KMS-11 (cell line): ENCODE results near the gene ISLR2.

Source experiments
- H2AFZ ChIP-seq: fragments of 200-600 bp; sonication (generic); 2 replicates; pipeline ENCODE4 v1.6.1; 2016; ENCODE audit warnings: antibody characterized with exemption, mixed run types, low read depth
- H3K27ac ChIP-seq: fragments of 200-600 bp; sonication (generic); 2 replicates; pipeline ENCODE4 v1.6.1; 2016; ENCODE audit warnings: mild to moderate bottlenecking, mixed run types
- H3K27me3 ChIP-seq: fragments of 200-600 bp; sonication (generic); 2 replicates; pipeline ENCODE4 v1.6.1; 2017; ENCODE audit warnings: mild to moderate bottlenecking, low read depth, mixed run types, moderate library complexity; ENCODE audit not compliant: insufficient read depth
- H3K36me3 ChIP-seq: fragments of 200-600 bp; sonication (generic); 2 replicates; pipeline ENCODE4 v1.6.1; 2017; ENCODE audit warnings: mild to moderate bottlenecking, mixed run types; ENCODE audit not compliant: insufficient read depth
- H3K4me1 ChIP-seq: fragments of 200-600 bp; sonication (generic); 2 replicates; pipeline ENCODE4 v1.6.1; 2016; ENCODE audit warnings: mild to moderate bottlenecking, low read depth, mixed run types; ENCODE audit not compliant: poor library complexity, severe bottlenecking
- H3K4me2 ChIP-seq: fragments of 200-600 bp; sonication (generic); 2 replicates; pipeline ENCODE4 v1.7.0; 2016; ENCODE audit warnings: mild to moderate bottlenecking, mixed run types
- H3K4me3 ChIP-seq: fragments of 200-600 bp; sonication (generic); IDR thresholded peaks from 2 replicates; pipeline ENCODE4 v1.6.1; 2017; ENCODE audit warnings: low read depth, low read length, mixed read lengths; ENCODE audit not compliant: insufficient read depth
- H3K79me2 ChIP-seq: fragments of 200-600 bp; sonication (generic); 2 replicates; pipeline ENCODE4 v1.6.1; 2016; ENCODE audit warnings: low read depth, mixed run types; ENCODE audit not compliant: insufficient read depth
- H3K9ac ChIP-seq: fragments of 200-600 bp; sonication (generic); 2 replicates; pipeline ENCODE4 v1.6.1; 2016; ENCODE audit warnings: mild to moderate bottlenecking, mixed run types
- H4K20me1 ChIP-seq: fragments of 200-600 bp; sonication (generic); 2 replicates; pipeline ENCODE4 v1.6.1; 2016; ENCODE audit warnings: mild to moderate bottlenecking, mixed run types; ENCODE audit not compliant: insufficient read depth
- CTCF ChIP-seq: fragments of 200-600 bp; sonication (generic); conservative IDR thresholded peaks from 2 replicates; pipeline ENCODE4 v1.6.1; 2017; ENCODE audit warnings: low read depth, mild to moderate bottlenecking, antibody characterized with exemption, low read length, moderate library complexity, mixed read lengths

ISLR2 gene

DNA sequence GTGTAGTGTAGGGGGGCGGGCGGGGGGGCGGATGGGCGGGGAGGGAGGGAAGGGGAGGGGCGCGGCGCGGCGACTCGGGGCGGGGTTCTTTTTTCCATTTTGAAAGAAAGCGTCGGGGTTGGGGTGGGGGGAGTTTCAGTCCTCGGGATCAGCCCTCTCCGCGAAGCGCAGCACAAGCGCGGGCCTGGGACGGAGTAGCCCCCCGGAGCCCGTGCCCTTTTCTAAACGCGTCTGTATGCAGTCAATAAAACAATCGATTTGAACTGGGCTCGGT is 6.1 kb downstream of the ISLR2 start:
- Histone ChIP-seq H3K27me3 (peaks cover 4% of the 10 kb centered on the region; the same call in 1 of the 2 replicates), H3K4me2 (no peak overlapping the region), H3K79me2 (no peaks in the 10 kb centered on the region), H3K9ac (no peak overlapping the region), H4K20me1 (no peaks in the 10 kb centered on the region), H3K36me3 (no peaks in the 10 kb centered on the region), H3K4me3 (no peak overlapping the region), H3K4me1 (no peaks in the 10 kb centered on the region), H3K27ac (no peak overlapping the region), H2AFZ (no peak overlapping the region)
- no peak for TF ChIP-seq CTCF

GRCh38 chr15:74136814-74137536 is 6.6 kb downstream of the ISLR2 start:
- Histone ChIP-seq H3K4me2 (no peak overlapping the region), H3K9ac (no peak overlapping the region), H2AFZ (no peak overlapping the region), H3K4me3 (no peak overlapping the region), H4K20me1 (no peaks in the 10 kb centered on the region), H3K4me1 (no peaks in the 10 kb centered on the region), H3K36me3 (no peaks in the 10 kb centered on the region), H3K79me2 (no peaks in the 10 kb centered on the region), H3K27ac (no peak overlapping the region), H3K27me3 (peaks cover 1% of the 10 kb centered on the region; the same call in 1 of the 2 replicates)
- no peak for TF ChIP-seq CTCF

- Histone ChIP-seq H3K36me3 (no peaks in the 10 kb centered on the region), H3K4me3 (no peak overlapping the region), H3K27ac (no peak overlapping the region), H3K9ac (no peak overlapping the region), H3K4me1 (no peaks in the 10 kb centered on the region), H3K79me2 (no peaks in the 10 kb centered on the region), H3K27me3 (no peaks in the 10 kb centered on the region; the same call in 1 of the 2 replicates), H4K20me1 (no peaks in the 10 kb centered on the region), H2AFZ (no peak overlapping the region), H3K4me2 (no peak overlapping the region)
- TF ChIP-seq CTCF = no peak
These were observed 7.1 kb downstream of the ISLR2 start for GRCh38 chr15:74137537-74137894.

GRCh38 chr15:74138642-74139041 is 8.3 kb downstream of the ISLR2 start:
- TF ChIP-seq CTCF = no peak

More at GRCh38 chr15:74138642-74139041, 8.3 kb downstream of the ISLR2 start:
- no peaks in the 10 kb centered on the region; the same call in 1 of the 2 replicates for H3K27me3 ChIP-seq
- no peaks in the 10 kb centered on the region for H4K20me1 ChIP-seq
- H2AFZ ChIP-seq = no peak overlapping the region
- H3K79me2 ChIP-seq = no peaks in the 10 kb centered on the region
- H3K4me3 ChIP-seq = no peak overlapping the region
- no peak overlapping the region for H3K9ac ChIP-seq
- no peaks in the 10 kb centered on the region for H3K36me3 ChIP-seq
- no peak overlapping the region for H3K27ac ChIP-seq
- no peaks in the 10 kb centered on the region for H3K4me1 ChIP-seq
- no peak overlapping the region for H3K4me2 ChIP-seq
